DMS53 treated with DMSO at 0.1 percent for 48 hours (cell line): Measurements from ENCODE around the gene SAFB.

Experiments used
- DNase-seq: peaks from one replicate; lab custom pipeline; 2025; ENCODE audit not compliant: unreplicated experiment; lab: John Stamatoyannopoulos, UW

The SAFB gene

DNA sequence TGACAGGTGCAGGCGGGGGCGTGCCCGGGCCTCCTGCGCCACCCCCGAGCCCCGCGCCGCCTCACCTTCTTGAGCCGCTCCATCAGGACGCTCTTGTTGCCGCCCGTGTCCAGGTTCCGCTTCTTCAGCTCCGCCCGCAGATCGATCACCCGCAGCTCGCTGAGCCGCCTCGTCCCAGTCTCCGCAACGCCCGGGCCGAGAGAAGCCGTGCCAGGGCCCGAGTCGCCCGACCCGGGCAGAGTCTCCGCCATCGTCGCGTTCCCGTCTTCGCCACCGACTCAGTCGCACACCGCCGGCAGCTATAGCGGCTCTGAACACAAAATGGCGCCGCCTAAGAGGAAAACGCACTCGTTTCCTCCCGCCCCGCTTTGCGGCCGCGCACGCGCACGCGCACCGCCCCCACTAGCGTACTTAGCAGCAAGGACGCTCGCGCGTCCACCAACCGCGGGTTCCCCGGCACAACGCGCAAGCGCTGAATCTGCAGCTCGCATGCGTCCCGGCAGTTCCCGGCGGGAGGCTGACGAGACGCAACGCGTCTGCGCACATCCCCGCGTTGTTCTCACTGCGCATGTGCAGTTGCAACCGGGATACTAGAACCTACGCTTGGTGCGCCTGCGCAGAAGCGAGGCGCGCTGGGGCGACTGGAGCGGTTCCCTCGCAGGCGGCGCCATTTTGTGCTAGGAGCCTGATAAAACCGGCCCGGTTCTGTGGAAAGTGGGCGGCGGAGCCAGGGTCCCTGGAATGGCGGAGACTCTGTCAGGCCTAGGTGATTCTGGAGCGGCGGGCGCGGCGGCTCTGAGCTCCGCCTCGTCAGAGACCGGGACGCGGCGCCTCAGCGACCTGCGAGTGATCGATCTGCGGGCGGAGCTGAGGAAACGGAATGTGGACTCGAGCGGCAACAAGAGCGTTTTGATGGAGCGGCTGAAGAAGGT is at the start of gene SAFB, which contains the start of gene SAFB2:
TSS of gene SAFB (plus strand) at position 619 of the 932 bp plus-strand sequence. CDS start at position 742, 123 bp downstream.
TSS of gene SAFB2 (minus strand) at position 312 of the 932 bp plus-strand sequence. CDS start at position 251, 61 bp downstream.
- DNase-seq, result peak; percentile 93

DNA sequence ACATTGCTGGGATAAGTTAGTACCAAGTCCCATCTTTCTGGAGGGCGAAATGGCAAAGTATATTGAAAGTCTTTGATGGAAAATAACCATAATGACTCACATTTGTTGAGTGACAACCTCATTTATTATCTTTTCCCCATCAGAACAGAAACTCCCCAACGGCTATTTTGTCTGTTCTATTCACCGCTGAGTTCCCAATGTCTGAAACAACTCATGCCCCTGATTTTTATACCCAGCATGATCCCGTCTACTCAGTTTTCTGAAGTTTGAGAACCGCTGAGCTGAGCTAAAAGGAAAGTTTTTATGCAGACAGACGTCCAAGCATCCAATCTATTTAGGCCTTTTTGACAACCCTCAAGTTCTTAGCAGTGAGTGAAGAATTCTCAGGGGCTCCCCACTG is 47.3 kb upstream of the SAFB start:
- no peak for DNase-seq

GRCh38 chr19:5578097-5578846 is 44.6 kb upstream of the SAFB start:
- DNase-seq, result peak; percentile 15

DNA sequence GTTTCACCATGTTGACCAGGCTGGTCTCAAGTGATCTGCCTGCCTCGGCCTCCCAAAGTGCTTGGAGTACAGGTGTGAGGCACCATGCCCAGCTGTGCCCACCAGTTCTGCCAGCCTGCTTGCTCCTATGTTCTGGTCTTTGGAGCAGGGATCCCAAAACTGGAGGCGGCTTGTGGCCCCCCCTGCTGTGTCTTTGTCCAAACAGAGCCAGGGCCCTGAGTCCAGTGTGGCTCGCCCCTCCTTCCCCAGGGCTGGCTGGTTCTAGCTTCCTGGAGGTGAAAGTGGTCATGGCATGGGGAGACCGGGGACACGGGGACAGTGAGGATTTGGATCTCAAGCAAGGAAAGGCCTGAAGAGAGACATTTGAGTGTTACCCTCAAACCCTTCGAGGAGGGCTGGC is 43.6 kb upstream of the SAFB start:
- no peak for DNase-seq

DNA sequence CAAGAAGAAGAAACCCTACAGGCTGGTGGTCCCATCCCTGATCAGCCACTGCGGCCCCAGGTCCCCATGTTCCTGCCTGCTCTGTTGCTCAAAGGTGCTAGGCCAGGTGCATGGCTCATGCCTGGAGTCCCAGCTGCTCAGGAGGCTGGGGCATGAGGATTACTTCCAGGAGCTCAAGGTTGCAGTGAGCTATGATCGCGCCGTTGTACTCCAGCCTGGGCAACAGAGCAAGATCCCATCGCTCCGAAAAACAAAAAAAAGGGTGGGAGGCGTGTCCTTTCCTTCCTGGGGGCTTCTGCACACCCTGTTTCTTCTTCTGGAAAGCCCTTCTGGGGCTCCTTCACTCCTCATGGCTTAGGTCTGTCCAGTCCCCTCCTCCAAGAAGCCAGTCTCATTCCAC is 43.2 kb upstream of the SAFB start:
- no peak for DNase-seq

DNA sequence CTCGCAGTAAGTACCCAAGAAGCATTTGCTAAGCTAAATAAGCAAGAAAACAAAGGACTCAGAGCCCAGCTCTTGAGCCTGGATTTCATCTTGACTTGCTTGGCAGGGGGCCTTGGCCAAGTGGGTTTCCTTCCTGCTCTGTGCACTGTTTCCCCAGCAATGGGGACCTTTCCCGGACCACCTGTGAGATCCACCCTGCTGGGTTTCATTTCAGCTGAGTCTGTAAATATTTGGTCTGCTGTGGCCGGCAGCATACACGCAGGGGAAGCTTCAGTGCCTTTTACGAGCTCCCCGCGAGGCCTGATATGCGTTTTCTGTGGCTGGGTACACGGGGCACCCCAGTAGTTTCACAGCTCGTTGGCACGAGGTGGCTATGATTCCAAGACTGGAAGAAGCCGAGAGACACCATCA is 42.7 kb upstream of the SAFB start:
- no peak for DNase-seq

DNA sequence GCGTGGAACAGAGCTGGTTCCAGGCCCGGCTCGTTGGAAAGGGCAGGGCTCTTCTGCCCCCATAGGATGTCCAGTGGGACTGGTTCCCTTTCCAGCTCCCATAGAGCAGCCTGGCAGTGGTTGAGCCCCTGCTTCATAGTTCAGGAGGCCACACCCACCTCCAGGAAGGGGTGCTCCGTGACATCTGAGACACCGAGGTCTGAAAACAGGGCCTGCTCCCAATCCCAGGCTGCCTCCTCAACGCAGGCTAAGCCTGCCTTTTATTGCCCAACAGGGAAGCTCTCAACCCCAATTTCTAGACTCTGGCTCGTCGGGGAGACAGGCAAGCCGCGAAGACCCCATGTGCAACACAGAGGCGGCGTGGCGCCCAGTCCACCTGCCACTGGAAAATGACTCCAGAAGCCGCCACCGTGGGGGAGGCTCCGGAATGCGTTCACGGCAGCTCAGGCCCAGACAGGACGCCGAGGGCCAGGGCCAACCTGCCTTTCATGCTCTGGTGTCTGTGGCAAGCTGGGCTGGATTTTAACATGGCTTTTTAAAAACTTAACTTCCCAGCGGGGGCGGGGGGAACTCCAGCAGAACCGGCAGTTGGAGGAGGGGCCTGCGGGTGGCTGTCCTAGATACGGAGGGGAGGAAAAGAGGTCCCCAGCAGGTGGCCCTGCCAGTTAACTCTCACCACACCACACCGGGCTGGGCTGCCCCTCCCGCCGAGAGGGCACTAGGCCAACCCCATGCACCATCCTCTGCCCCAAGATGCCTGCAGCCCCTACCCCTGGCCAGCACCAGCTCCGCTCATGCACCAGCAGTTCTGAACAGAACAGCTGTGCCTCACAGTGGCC is 37.2 kb upstream of the SAFB start:
- no peak for DNase-seq

GRCh38 chr19:5586300-5587070 is 36.4 kb upstream of the SAFB start:
- no peak for DNase-seq

GRCh38 chr19:5587071-5587455 is 35.8 kb upstream of the SAFB start:
- DNase-seq, result no peak

DNA sequence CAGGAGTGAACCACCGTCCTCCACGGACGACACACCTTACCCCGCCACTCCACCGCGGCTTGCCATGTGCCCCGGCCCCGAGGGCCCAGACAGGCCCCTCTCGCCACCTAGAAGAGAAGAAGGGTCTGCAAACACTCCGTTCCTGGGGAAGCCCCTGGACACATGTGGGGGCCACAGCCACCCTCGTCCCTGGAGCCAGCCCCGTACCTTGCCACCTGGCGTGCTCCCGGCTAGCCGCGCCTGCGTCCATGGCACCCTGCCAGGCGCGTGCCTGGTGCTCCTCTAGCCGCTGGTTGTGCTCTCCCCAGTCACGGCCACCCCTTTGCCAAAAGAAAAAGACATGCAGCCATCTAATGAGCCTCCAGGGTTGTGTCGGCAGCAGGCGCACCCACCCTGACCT is 35.2 kb upstream of the SAFB start:
- peak; percentile 59 for DNase-seq

- DNase-seq, result no peak
These were observed 34.4 kb upstream of the SAFB start for GRCh38 chr19:5588441-5588840.

GRCh38 chr19:5588906-5589676 is 33.8 kb upstream of the SAFB start:
- no peak for DNase-seq

GRCh38 chr19:5590151-5590864 is 32.6 kb upstream of the SAFB start:
- DNase-seq, result no peak

DNA sequence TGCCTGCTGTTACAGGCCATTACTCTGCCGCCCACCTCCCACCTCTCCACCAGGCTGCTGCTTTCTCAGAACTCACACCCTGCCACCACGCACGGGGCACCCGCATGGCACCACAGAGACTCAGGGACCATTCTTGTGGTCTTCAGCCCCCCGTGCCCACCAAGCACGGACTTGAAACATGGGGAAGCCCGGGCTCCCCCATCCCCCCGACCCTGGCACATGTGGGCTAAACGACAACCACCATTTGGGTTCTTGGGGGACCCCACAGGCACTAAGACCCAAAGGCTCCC is 32.1 kb upstream of the SAFB start:
- DNase-seq, result no peak

DNA sequence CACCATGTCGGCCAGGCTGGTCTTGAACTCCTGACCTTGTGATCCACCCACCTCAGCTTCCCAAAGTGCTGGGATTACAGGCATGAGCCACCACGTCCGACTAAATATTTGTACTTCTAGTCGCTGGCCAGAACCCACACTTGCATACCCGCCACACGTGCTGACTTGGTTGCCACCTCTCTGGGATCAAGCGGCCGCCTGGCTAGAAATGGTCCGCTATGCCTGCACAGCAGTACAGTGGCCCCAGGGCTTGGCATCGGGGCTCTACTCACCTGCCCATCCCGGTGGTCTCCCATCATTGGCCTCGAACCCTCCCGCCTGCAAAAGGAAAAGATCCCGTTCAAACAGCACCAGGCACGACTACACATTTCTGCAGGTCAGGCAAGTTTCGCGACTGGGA is 31.4 kb upstream of the SAFB start:
- no peak for DNase-seq

GRCh38 chr19:5592531-5593342 is 30.1 kb upstream of the SAFB start:
- DNase-seq, result no peak

GRCh38 chr19:5593343-5594255 is 29.3 kb upstream of the SAFB start:
- no peak for DNase-seq
